Subcutaneous adipose tissue (tissue), 4 donors: ENCODE data around the gene ARL6IP5. TPM values are rescaled to one million over a fixed set of nuclear protein-coding genes. Genes with fewer than 3 reads are reported as not detected.

Experiments
- CTCF ChIP-seq: fragments of 450-650 bp; IDR thresholded peaks from one replicate; pipeline ENCODE4 v1.5.1; 2016; ENCODE audit warnings: low read depth, mild to moderate bottlenecking, control low read depth, antibody characterized with exemption, moderate library complexity
- total RNA-seq, 4 donors: library from RNA; depleted of rRNA; stranded (reverse); fragments of >200 nt; gene quantifications; one replicate each; pipeline ENCODE4 v1.1.0, GENCODE V29; 2016

ARL6IP5 gene
- total RNA-seq, 4 donors from 2014 or later: 162 to 329 (median 264) TPM

GRCh38 chr3:69118555-69118954 lies 33.8 kb downstream of the ARL6IP5 start:
- TF ChIP-seq CTCF: no peak

GRCh38 chr3:69119138-69119537 lies 34.4 kb downstream of the ARL6IP5 start:
- no peak for TF ChIP-seq CTCF

- no peak for TF ChIP-seq CTCF
These were observed 34.9 kb downstream of the ARL6IP5 start for GRCh38 chr3:69119681-69120080.

DNA sequence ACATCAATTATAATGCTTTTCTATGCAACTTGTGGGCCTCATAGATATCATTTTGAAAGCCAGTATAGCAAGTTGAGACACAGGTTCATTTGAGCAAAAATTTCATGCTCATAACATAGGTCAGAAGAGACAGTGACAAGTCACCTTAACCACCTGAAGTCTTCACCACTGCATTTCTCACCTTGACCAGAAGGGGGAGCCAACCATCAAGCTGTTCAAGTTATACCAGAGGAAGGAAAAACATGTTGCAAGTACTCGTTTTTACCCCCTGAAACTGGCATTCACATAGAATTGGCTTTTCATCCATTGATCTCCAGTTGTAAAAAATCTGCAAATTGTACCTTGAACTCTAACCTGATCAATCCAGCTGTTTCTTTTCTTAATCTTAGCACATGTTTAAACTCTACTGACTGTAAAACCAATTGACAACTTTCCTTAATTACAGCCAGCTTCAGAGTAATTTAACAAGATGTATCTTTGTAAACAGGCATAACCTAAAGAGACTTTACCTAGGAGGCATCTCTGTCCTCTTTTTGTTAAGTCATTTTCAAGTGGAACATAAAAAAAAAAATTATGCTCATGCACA lies 36.2 kb downstream of the ARL6IP5 start:
- no peak for TF ChIP-seq CTCF

GRCh38 chr3:69121513-69121912 lies 36.8 kb downstream of the ARL6IP5 start:
- no peak for TF ChIP-seq CTCF

GRCh38 chr3:69121950-69122349 lies 37.2 kb downstream of the ARL6IP5 start:
- no peak for TF ChIP-seq CTCF

DNA sequence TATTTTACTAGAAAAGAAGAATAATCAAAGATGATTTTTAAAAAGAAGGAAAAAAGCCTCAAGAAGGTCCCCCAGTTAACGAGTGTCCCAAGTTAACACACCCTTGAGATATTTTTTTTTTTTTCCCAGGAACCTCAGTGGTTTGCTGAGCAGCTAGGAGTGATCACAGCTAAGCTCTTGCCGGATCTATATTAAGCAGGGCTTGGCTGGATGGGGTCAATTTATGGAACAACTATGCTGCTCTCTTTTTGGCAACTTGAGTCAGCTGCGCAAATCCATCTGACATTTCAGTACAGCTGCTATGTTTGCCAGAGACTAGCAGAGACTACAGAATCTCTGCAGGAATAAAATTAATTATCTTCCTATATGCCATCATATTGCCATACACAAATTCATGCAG lies 37.7 kb downstream of the ARL6IP5 start, which contains the start of gene LMOD3:
LMOD3 (minus strand) TSS at position 193 of the 400 bp plus-strand sequence. CDS start 209 bp downstream, outside the sequence.
- TF ChIP-seq CTCF: no peak
